ENCODE data around the gene PRCC. TPM values are rescaled to one million over a fixed set of nuclear protein-coding genes. Genes with fewer than 3 reads are reported as not detected.

Gene PRCC
- polyA plus RNA-seq, 1 donor: 116 TPM

DNA sequence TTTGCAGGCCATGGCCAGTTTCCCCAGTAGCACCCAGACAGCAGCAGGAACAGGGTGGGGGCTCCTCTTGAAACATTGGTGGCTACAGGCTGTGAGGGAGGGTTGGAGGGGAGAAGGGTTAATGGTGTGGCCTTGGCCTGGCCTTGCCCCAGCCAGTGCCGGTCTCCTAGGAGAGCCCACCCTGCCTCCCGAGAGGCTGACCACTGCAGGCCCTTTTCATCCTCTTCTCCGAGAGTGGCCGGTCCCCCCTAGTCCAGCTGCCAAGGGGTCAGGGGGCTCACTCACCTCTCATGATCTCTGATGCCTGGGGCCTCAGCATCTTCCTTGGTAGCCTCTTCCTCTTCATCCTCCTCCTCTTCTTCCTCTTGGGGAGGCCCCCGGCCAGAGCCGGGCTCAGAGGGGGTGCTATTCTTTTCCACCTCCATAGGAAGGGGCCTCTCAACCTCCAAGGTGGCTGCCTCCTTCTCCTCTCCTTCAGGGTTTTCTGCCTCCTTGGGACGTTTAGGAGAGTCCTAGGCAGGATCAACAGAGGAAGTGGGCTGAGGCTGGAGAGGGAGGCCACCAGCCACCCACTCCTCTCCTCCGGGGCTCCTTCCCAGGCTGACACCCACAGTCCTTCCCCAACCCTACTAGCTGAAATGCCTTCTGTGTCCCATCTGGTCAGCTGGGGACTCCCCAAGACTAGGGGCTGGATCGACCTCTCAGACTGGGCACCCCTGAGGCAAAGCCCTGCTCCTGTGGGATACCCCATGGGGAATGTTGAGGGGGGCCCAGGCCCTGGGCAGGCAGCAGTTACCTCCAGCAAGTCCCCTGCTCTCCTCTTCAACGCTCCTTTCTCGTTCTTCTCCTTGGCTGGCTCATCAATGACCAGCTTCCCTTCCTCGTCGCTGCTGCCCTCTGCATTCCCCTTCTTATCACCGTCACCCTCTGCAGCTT is 23.7 kb upstream of the PRCC start:
- DNase-seq: no peak

DNA sequence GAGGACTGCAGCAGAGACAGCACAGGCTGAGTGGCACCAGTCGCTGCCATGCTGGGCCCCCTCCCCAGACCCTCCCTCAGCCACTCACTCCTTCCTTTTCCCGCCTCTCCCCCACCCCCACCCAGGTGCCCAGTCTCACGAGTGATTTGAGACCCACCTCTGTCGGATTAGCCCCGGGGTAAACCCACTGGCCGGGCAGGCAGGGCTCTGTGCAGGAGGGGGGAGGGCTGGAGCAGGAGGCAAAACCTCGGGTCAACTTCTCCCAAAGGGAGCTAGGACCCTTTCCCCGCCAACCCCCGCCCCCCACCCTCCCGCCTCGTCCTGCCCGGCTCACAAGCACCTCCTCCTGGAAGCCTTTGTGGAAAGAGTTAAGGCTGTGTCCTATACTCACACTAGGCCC is 23.0 kb upstream of the PRCC start:
- no peak for DNase-seq

DNA sequence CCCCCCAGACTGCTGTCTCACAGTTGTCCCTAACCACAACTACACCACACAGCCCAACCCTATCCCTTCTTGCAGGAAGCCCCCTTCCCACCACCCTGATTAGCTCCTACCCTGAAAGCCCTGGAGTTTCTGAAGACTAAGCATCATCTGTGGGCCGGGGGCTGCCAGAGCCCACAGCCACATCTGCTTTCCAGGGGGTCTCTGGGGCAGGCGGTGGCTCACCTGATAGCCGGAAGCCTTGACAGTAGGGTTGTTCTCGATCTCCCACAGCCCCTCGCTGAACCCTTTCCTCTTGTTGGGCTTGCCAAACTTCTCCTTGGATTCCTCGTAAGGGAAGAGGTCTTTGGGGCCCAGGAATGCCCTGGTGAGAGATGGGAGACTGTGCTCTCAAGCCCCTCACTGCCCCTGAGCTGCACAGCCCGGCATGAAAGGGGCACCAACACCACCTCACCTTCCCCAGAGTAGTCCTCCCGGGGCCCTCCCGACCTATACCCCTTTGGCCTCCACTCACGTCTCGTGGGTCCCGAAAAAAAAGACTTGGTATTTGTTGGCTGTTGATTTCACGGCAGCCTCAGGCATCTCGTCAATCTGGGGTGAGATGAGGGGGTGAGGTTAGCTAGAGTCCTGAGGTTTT is 22.4 kb upstream of the PRCC start:
- no peak for DNase-seq

DNA sequence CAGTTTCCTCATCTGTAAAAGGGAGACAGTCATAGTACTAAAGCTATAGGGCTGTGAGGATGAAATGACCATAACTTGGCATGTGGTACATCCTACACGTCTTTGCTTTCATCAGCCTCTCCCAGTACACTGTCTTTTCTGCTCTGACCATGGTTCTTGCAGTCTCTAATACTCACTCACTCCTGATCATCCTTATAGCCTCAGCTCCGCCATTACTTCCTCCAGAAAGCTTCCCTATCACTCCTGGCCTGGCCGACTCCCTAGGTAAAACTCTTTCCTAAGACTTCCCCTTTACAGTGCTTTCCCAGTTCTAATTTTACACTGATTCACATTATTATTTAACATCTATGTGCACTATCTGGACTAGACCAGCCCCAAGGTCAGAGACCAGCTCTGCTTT is 21.5 kb upstream of the PRCC start:
- no peak for DNase-seq

DNA sequence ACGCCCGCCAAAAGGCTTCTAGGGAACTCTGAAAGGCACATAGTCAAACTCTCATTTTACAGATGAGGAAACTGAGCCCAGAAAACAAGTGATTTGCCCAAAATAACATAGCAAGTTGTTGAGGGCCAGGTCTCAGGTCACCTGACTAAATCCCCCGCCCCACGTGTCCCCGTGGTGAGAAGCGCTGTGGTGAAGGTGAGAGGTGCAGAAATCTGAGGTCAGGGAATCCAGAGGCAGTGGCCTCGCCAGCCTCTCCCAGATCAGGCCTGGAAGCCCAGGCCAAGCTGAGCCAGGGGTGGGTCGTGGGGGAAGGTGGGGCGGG is 21.0 kb upstream of the PRCC start:
- no peak for DNase-seq

DNA sequence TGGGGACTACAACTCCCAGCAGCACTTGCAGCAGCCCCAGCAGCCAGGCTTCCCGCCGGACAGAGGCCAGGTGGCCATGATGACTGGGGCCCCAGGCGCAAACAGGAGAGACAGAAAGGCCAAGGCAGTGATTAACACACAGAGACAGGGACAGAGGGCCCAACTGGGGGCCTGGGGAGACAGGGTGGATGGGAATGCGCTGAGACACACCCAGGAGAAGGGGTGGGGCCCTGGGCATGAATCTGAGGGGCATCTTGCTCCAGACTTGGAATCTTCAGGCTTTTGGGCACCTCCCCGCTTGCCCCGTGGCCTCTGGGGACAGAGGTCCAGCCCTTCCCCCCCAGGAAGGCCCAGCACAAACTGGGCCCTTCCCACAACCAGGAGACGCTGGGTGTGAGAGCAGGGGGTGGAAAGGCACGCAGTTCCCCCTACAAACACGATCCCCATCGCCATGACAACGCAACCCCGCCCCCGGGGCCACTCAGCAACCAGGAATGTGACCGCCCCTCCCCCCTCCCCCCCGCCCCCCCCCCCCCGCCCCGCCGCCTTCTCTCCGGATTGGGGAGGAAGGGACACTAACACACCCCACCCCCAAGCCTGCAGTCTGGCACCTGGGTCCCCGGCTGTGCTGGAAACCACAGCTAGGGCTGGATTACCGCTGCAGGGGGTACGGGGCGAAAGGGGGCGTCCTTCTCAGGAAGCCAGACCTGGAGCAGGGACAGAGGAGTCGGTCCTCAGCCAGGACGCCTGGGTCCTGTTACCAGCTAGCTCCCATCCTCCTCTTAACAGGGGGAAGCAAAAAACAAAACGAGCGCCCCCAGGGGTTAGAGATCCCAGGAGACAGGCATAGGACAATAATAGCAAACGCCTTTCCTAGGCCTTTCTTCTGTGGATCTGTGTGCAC is 20.4 kb upstream of the PRCC start:
- peak; percentile 88 for DNase-seq

DNA sequence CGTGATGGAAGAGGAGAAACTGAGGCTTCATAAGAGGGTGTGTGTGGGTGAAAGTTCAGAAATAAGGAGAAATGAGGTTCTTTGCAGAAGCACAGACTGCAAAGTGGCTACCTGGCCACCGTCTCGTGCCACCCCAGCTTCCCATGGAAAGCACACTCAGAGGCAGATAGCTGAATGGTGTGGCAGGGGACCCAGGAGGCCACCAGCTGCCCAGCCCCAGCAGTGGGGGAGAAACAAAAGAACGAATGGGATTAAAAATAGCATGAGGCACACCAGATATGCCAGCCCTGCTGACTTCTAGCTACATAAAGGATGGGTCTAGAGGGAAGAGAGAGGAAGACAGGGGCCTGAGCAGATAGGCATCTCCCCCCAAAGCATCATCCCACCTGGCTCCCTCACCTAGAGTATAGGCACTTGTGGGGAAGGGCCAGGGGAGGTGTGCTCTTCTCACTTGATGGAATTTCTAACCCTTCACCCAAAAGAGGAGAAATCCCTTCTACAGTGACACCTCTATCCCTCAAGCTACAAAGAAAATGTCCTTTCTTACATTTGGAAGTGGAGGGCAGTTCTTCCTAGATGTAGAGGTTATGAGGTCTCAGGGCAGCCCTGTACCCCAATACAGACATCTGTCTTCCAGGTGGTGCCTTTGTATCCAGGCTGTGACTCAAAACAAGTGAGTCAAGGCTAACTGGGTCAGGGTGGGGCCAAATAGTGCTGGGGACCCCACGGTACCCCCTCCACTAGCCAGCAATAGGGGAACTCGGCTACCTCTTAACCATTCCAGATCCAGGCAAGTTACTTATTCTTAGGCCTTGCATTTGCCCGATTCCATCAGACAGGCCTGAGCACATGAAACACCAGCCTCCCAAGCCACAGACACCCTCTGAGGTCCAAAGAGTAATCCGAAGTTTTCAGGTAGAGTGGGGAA is 19.3 kb upstream of the PRCC start:
- no peak for DNase-seq

DNA sequence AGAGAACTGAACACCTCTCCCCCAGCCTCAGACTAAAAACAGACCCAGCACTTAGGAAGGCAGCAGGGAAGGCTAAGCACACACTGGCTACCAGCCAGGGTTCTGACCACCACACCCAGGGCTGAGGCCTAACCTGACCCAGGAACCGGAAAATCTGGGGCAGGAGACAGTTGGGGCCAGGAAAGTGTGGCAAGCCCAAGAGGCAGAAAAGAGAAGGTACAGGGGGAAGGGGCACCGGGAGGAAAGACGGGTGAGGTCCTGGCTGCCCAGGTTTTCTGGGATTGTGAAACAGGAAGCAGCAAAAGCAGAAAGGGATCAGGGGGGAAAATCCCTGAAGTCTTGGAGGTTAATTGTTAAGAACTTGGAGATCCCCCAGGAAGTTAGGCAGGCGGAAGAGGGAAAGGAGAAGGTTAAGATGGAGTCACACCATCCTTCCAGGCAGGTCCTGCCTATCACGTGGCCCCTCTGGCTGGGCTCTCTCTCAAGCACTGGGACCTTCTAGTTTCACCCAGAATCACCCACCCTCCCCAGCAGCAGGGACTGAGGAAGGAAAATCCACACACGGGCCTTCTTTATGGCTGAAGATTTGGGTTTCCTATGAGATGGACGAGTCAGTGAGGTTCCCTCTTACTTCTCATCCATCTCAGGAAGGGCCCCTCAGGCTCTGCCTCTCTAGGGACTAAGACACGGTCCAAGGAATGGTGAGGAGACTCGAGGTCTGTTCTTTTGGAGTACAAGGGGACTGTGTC is 18.5 kb upstream of the PRCC start:
- DNase-seq: no peak

DNA sequence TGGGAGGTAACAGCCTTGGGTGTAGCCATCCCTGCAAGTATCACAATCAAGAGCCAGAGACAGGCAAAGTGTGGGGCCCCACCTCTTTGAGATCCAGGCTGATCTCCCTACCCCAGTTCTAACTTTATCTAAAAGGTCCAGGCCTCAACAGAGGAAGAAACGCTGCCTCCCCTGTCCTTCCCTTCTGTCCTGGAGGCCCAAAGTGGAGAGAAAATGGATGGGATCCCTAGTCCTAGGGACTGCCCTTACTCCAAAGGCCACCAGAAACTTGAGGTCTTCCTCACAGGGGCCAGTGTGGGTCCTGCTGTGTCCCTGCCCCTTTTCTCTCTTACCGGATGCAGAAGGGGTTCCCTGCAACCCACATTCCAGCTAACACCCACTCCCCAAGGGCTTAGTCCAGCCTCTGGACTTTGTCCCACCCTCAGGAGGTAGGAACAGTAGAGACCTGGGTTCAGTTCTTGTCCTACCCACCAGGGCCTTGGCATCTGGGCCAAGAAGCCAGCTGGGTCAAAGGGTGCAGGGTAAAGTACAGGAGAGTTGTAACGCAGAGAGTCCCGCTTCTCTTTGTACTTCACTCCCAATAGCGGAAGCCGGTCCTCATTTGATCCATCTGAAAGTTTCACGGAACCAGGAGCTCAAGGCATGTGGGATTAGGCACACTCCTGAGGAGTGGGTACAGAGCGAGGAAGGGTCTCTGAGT is 17.8 kb upstream of the PRCC start:
- no peak for DNase-seq

DNA sequence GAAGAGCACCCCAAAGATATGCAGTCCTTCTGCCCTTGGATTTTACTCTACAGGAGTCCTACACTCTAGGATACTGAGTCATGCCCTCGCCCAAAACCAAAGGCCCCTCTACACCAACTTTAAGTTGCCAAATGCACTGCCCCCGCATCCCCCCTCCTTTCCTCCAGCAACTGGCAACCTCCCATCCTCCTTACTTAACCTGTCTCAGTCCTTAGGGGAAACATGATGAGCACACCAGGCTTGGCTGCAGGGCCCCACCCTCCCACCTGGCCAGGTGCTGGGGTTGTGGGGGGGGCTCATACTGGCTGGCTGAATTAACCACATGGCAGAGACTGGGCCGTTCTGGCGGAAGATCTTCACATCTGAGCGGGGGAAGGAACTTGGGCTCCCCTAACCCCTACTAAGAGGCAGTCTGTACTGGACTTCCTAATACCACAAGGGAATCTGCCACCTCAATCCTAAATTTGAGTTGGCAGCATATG is 17.1 kb upstream of the PRCC start:
- no peak for DNase-seq

DNA sequence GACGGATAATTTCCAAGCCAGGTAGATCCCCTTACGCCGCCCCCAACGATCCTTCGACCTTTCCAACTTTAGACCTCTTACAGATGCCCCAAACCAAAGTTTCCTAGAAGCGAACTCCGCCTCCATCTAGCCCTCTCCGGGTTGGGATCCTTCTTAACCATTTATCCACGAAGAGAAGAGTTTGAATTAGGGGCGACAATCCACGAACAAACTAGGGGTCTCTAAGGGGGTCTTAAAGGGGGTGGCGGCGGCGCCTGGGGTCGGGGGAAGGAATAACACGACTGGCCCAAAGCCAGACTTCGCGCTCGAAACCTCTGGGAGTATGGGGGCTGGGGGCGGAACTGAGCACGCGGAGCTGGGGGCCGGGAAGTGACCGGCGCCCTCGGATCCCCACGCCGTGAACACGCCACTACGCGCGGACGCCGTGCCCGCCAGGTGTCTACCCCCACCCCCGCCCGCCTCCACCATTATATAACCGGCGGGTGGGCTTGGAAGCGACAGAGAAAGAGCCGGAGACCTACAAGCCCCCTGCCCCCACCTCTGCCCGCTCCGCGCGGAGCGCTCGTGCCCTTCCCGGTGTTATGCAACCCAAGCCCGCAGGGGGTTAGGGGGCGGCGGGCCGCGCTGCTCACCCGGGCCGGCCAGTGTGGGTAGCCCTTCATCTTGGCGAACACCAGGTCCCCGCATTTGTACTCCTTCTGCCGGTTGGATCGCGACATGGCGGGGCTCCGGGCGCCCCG is 16.5 kb upstream of the PRCC start:
- DNase-seq: no peak

DNA sequence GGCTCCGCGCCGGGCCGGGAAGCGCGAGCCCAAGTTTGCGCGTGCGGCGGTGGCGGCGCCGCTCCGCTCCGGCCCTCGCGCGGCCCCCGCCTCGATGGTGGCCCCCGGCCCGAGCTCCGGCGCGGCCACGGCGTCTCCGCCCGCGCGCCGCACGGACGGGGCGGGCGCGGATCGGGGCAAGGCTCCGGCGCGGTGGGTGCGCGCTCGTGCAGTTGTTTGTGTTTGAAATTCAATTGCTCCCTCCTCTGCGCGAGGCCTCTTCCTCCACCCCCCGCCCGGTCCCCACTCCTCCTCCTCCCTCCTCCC is 15.9 kb upstream of the PRCC start, which contains the start of gene HDGF:
HDGF (minus strand) TSS at position 225 of the 306 bp plus-strand sequence. CDS start 246 bp downstream, outside the sequence.
- DNase-seq: no peak

DNA sequence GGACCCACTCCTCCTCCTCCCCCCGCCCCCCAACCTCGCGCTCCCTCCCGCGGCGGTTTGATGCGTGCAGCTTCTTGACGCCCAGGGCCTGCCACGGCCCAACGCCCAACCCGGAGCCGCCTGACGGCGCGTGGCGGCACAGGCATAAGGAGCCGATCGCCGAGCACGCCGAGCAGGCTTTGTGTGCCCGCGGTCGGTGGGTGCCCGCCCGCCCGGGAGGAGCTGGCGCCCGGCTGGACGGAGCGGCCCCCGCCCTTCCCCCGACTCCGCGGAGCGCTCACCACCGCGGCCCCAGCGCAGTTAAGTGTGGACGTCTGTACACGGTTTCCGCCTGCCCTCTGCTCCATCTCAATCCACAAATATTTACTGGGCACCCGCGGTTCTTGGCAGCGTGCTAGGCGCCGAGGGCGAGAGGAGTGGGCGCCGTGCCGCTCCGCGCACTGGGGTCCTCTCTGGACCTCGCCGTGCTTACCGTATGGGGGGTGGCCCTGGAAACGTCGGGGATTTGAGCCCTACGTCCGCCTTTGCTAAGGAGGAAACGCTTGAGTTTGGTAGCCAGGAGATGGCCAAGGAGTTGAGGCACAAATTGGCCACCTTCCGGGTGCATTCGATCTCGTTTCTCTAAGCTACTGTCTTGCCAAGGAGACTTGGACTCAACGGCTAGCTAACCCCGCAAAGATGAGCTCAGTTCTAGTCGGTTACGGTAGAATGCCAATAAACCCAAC is 15.4 kb upstream of the PRCC start:
- DNase-seq: peak; percentile 96

DNA sequence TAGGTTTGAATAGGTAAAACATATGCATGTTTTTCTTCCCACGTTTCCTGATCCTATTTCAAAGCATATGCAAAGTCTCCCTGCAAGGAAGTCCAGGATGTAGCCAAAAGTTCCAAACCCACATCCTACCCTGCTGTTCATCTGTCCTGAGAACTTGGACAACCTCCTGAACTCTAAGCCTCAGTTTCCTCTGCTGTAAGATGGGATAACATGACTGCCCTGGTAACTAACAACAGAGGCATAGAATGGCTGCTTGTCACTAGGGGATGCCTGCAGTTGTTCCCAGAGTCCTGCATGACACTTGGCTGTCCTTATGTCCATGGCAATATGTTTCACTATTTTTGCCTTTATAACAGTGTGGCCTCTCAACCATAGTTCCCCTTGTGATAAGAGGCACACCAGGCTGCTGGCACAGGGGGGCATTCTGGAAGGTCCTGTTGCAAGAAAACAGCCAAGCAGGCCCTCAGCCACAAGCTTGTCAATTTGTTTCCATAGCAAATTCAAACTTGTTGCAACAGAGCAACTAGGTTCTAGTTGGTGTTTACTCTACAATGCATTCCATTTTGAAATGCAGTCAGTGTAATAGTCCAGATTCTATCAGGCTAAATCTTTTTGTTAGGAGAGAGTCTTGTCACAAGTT is 14.4 kb upstream of the PRCC start:
- no peak for DNase-seq

DNA sequence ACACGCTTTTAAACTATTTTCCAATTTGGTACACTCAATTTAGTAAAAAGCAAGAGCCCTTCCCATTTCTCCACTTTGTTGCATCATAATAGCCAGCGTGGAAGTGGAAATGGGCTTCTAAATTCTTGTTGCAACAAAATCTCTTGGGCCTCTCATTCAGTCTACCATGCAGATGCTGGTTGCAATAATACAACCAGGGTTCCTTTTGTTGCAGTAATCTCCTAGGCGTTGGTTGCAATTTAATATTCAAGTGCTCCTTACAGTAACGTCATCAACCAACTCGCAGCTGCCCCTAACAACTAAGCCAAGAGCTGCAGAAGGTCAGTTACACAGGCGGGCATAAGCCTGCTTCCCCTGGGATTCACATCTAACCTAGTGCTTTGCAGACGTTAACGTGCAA is 13.1 kb upstream of the PRCC start:
- DNase-seq: no peak

DNA sequence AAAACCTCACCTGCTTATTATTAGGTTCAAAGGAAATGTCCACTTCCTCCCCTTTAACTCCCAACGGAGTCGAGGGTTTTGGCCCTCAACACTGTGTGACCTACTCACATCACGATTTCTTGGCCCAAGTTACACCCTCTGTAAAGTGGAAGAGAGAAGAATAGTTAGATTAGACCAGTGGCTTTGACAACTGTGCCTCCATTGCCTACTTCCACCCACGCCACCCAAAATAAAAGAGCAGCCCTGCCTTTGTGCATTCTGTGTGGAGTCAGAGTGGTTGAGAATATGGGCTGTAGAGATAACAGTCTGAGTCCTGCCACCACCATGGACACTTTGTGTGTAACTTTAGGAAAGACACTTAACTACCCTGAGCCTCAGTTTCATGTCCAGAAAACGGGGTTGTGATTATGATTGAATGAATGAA is 11.8 kb upstream of the PRCC start:
- no peak for DNase-seq

DNA sequence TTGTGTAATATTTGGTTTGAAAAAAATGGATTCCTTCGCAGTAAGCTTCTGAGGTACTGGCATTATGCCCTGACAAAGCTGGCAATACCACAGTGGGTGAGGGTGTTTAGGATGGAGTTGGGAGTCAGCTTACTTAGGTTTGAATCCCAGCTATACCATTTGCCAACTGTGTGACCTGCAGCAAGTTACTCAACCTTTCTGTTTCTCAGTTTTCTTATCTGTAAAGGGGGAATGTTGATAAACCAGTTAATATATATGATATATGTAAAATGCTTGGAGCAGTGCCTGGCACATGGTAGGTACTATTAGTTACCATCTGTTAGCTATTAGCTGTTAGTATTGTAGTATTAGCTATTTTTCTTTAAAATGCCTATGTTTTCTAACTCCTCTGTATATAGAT is 11.0 kb upstream of the PRCC start:
- DNase-seq: no peak

All from left kidney (tissue), 2 donors.